ENCODE results near the gene SYNDIG1.

DNA sequence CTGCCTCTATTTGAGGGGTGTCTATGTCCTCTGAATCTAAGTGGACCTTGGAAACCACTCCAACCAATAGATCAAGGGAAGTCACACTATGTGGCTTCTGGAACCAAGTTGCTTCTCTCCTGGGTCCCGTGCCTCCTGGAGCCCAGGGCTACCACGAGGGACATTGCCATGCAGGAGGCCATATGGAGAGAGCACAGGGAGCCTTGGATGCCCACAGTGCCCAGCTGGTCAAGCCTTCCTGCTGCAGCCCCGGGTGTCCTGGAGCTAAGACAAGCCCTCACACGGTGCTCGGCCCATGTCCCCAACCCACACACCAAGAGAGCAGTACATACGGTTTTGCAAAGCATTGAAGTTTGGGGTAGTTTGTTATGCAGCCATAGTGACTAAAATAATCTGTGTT, 231.6 kb downstream of the SYNDIG1 start:
- TF ChIP-seq, protein P1, sequence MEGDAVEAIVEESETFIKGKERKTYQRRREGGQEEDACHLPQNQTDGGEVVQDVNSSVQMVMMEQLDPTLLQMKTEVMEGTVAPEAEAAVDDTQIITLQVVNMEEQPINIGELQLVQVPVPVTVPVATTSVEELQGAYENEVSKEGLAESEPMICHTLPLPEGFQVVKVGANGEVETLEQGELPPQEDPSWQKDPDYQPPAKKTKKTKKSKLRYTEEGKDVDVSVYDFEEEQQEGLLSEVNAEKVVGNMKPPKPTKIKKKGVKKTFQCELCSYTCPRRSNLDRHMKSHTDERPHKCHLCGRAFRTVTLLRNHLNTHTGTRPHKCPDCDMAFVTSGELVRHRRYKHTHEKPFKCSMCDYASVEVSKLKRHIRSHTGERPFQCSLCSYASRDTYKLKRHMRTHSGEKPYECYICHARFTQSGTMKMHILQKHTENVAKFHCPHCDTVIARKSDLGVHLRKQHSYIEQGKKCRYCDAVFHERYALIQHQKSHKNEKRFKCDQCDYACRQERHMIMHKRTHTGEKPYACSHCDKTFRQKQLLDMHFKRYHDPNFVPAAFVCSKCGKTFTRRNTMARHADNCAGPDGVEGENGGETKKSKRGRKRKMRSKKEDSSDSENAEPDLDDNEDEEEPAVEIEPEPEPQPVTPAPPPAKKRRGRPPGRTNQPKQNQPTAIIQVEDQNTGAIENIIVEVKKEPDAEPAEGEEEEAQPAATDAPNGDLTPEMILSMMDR (IDR thresholded peaks at IDR 0.05): no peak
- TF ChIP-seq JUN (IDR thresholded peaks at IDR 0.05): no peak
